A673 (cell line): ENCODE measurements around the gene GABRA1. TPM values are rescaled to one million over a fixed set of nuclear protein-coding genes. Genes with fewer than 3 reads are reported as not detected.
A peak's percentile ranks its signal among the peaks of the same experiment; 100 is the strongest.

Source experiments
- BruUV-seq: library from RNA; stranded (reverse); fragments of 400-500 nt; replicated peaks from 2 replicates; lab custom pipeline; 2021; lab: Mats Ljungman, UMichigan
- CTCF ChIA-PET: fragments of 300-600 bp; sonication (Branson Sonifier 250); formaldehyde crosslinking; loops from one replicate; lab custom pipeline; 2022; ENCODE audit warnings: antibody characterized with exemption; lab: Charles Lee
- POLR2A ChIA-PET: fragments of 300-600 bp; sonication (Branson Sonifier 250); formaldehyde crosslinking; loops from one replicate; lab custom pipeline; 2022; ENCODE audit warnings: antibody characterized with exemption; ENCODE audit not compliant: low non-redundant PET; lab: Charles Lee
- DNase-seq: peaks from one replicate; pipeline ENCODE4 v3.0.0-alpha.2; 2015; ENCODE audit warnings: low spot score
- H3K27ac ChIP-seq: fragments of 200-600 bp; sonication (generic); 2 replicates; pipeline ENCODE4 v1.5.1; 2016; ENCODE audit warnings: mixed run types, low read depth, mild to moderate bottlenecking, mixed read lengths, antibody characterized with exemption, low read length; ENCODE audit not compliant: poor library complexity, severe bottlenecking
- H3K27me3 ChIP-seq: fragments of 200-600 bp; sonication (generic); replicated peaks from 2 replicates; pipeline ENCODE4 v1.6.1; 2017; ENCODE audit warnings: mixed run types, low read depth, mild to moderate bottlenecking, mixed read lengths, antibody characterized with exemption, low read length; ENCODE audit not compliant: insufficient read depth, poor library complexity
- H3K36me3 ChIP-seq: fragments of 200-600 bp; sonication (generic); 2 replicates; pipeline ENCODE4 v1.6.1; 2016; ENCODE audit warnings: mixed run types, mild to moderate bottlenecking, mixed read lengths, antibody characterized with exemption, low read length; ENCODE audit not compliant: insufficient read depth, poor library complexity, severe bottlenecking
- H3K4me1 ChIP-seq: fragments of 200-600 bp; sonication (generic); 2 replicates; pipeline ENCODE4 v1.6.1; 2017; ENCODE audit warnings: mixed run types, mild to moderate bottlenecking, mixed read lengths, antibody characterized with exemption, low read length; ENCODE audit not compliant: insufficient read depth, poor library complexity, severe bottlenecking
- H3K4me3 ChIP-seq: fragments of 200-600 bp; sonication (generic); 2 replicates; pipeline ENCODE4 v1.5.1; 2016; ENCODE audit warnings: low read depth, mixed run types, mild to moderate bottlenecking, mixed read lengths, low read length; ENCODE audit not compliant: poor library complexity, severe bottlenecking
- H3K9me3 ChIP-seq: fragments of 200-600 bp; sonication (generic); 2 replicates; pipeline ENCODE4 v1.6.1; 2016; ENCODE audit warnings: mixed run types, low read depth, mild to moderate bottlenecking, mixed read lengths, antibody characterized with exemption, low read length; ENCODE audit not compliant: poor library complexity, severe bottlenecking
- CTCF ChIP-seq: fragments of 300-800, 200-600 bp; sonication (generic); conservative IDR thresholded peaks from 2 replicates; pipeline ENCODE4 v1.5.1; 2017; ENCODE audit warnings: low read depth, mild to moderate bottlenecking, antibody characterized with exemption, low read length, moderate library complexity, mixed read lengths
- EZH2 ChIP-seq: fragments of 200-600 bp; sonication (generic); IDR thresholded peaks from 2 replicates; pipeline ENCODE4 v1.6.1; 2017; ENCODE audit warnings: borderline replicate concordance, low read depth, mild to moderate bottlenecking, mixed read lengths, antibody characterized with exemption, low read length; ENCODE audit not compliant: poor library complexity, severe bottlenecking
- intact Hi-C: fragments of 100-400 bp; cut with micrococcal nuclease; formaldehyde crosslinking; loops from one replicate; pipeline ENCODE4 v1.10.0; 2022; ENCODE audit not compliant: unreplicated experiment
- total RNA-seq: library from RNA; stranded (reverse); gene quantifications from 2 replicates; pipeline ENCODE4 v1.2.3, GENCODE V29; 2021

GABRA1 gene
- total RNA-seq, 1 experiment from 2014 or later = not detected

- no peaks in the 10 kb centered on the region for H3K9me3 ChIP-seq
Measured at GRCh38 chr5:161851691-161852299, 3.9 kb downstream of the GABRA1 start.

GRCh38 chr5:161857358-161857757, 9.4 kb downstream of the GABRA1 start:
- no TSS peak for BruUV-seq
- peaks cover 41% of the 10 kb centered on the region for H3K27me3 ChIP-seq
- DNase-seq = no peak
- H3K9me3 ChIP-seq = no peaks in the 10 kb centered on the region
- intact Hi-C loops = no loop called here
- no peaks in the 10 kb centered on the region for H3K36me3 ChIP-seq
- no peak overlapping the region for H3K4me3 ChIP-seq
- ChIA-PET POLR2A (no interaction called here), CTCF (no interaction called here)
- H3K4me1 ChIP-seq = no peaks in the 10 kb centered on the region
- TF ChIP-seq EZH2 (no peak), CTCF (no peak)
- no peak overlapping the region for H3K27ac ChIP-seq

More at GRCh38 chr5:161851691-161852299, 3.9 kb downstream of the GABRA1 start:
- Histone ChIP-seq H3K4me3 (no peak overlapping the region), H3K27me3 (peaks cover 54% of the 10 kb centered on the region), H3K4me1 (peaks cover 3% of the 10 kb centered on the region), H3K27ac (no peak overlapping the region), H3K36me3 (no peaks in the 10 kb centered on the region)
- no TSS peak for BruUV-seq
- ChIA-PET POLR2A (no interaction called here), CTCF (no interaction called here)
- DNase-seq = no peak
- intact Hi-C loops = loop anchor here (5.0 kb wide), 2 partner anchors 1496 to 1556 kb away; no protein-coding TSS in a partner anchor
- TF ChIP-seq EZH2 (no peak), CTCF (peak; percentile 56)

DNA sequence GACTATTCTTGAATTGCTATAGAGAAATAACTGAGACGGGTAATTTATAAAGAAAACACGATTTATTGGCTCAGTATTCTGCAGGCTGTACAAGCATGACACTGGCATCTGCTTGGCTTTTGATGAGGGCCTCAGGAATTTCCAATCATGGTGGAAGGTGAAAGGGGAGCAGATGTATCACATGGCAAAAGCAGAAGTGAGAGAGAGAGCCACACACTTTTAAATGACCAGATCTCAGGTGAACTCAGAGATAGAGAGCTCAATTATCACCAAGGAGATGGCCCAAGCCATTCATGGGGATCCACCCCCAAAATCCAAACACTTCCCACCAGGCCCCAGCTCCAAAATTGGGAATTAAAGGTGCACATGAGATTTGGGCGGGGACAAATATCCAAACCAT, 15.3 kb downstream of the GABRA1 start:
- Histone ChIP-seq H3K4me1 (no peaks in the 10 kb centered on the region), H3K9me3 (no peaks in the 10 kb centered on the region), H3K27me3 (peaks cover 21% of the 10 kb centered on the region), H3K27ac (no peak overlapping the region), H3K36me3 (no peaks in the 10 kb centered on the region), H3K4me3 (no peak overlapping the region)
- DNase-seq = no peak
- ChIA-PET CTCF (no interaction called here), POLR2A (no interaction called here)
- intact Hi-C loops = no loop called here
- TF ChIP-seq EZH2 (no peak), CTCF (no peak)
- no TSS peak for BruUV-seq
